Mucosa of descending colon (tissue), 3 donors: ENCODE results near the gene ERC2. TPM values are rescaled to one million over a fixed set of nuclear protein-coding genes. Genes with fewer than 3 reads are reported as not detected.
A peak's percentile ranks its signal among the peaks of the same experiment; 100 is the strongest.

Source experiments
- ATAC-seq: fragments of 200-7000 bp; cut with Tn5 transposase; one replicate; pipeline ENCODE4 v1.9.1; 2020; ENCODE audit warnings: mild to moderate bottlenecking, moderate library complexity
- DNase-seq, 3 donors: peaks; one replicate each; pipeline ENCODE4 v3.0.0-alpha.2; 2020
- H3K36me3 ChIP-seq: fragments of 200-600 bp; one replicate; pipeline ENCODE4 v1.8.0; 2021; ENCODE audit warnings: low read depth, mild to moderate bottlenecking
- H3K4me1 ChIP-seq: fragments of 200-600 bp; one replicate; pipeline ENCODE4 v1.8.0; 2021; ENCODE audit warnings: low read depth, mild to moderate bottlenecking
- H3K4me3 ChIP-seq: fragments of 200-600 bp; one replicate; pipeline ENCODE4 v1.8.0; 2021; ENCODE audit warnings: mild to moderate bottlenecking
- H3K9me3 ChIP-seq: fragments of 200-600 bp; one replicate; pipeline ENCODE4 v1.8.0; 2021; ENCODE audit warnings: mild to moderate bottlenecking
- intact Hi-C, 2 donors: fragments of 100-400 bp; cut with DNase I in 1 of 2; cut with micrococcal nuclease in 1 of 2; formaldehyde crosslinking; loops; one replicate each; pipeline versions ENCODE4 v1.11.0 to v1.11.1; 2022; cut with DNase I, micrococcal nuclease
- total RNA-seq, 3 donors: library from RNA; stranded (reverse); fragmentation: NEBNext Ultra II Directional in 2 of 3; extraction: Animal tissue kit (Norgen Biotek cat#: 25700) in 2 of 3; gene quantifications; one replicate each; pipeline versions ENCODE4 v1.2.1 to v1.2.4, GENCODE V29; 2021 to 2023
- TF ChIP-seq, protein P1 (sequence below): fragments of 200-600 bp; IDR thresholded peaks from one replicate; pipeline ENCODE4 v1.8.0; 2022; ENCODE audit warnings: antibody characterized with exemption, mild to moderate bottlenecking
- donor health status: DM: no; HTN: no; CAD: no; lungs with moderate emphysema.
- donor health status: DM: no; HTN: no; CAD: no.
- donor health status: DM: no; HTN: yes; CAD: no.

The ERC2 gene
- total RNA-seq, 3 donors from 2014 or later = 0.06 to 1.8 (median 0.43) TPM

DNA sequence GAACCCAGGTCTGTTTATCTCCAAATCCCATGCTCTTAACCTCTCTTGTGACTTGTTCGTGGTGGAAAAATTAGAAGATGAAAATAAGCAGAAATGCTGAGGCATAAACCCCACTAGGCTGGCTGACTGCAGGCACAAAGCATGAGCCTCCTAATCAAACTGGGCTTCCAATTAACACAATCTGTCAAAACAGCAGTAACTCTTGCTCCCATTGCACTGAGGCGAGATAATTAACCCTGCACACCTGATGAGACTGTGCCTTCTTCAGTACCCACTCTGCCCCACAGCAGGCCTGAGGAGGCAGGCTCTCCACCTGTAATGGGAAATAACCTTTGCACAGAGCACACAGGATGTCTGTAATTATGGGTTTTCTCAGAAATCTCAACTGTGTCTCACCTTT is 696.8 kb downstream of the ERC2 start:
- H3K9me3 ChIP-seq = no peaks in the 10 kb centered on the region
- H3K4me1 ChIP-seq = no peaks in the 10 kb centered on the region
- TF ChIP-seq, protein P1, sequence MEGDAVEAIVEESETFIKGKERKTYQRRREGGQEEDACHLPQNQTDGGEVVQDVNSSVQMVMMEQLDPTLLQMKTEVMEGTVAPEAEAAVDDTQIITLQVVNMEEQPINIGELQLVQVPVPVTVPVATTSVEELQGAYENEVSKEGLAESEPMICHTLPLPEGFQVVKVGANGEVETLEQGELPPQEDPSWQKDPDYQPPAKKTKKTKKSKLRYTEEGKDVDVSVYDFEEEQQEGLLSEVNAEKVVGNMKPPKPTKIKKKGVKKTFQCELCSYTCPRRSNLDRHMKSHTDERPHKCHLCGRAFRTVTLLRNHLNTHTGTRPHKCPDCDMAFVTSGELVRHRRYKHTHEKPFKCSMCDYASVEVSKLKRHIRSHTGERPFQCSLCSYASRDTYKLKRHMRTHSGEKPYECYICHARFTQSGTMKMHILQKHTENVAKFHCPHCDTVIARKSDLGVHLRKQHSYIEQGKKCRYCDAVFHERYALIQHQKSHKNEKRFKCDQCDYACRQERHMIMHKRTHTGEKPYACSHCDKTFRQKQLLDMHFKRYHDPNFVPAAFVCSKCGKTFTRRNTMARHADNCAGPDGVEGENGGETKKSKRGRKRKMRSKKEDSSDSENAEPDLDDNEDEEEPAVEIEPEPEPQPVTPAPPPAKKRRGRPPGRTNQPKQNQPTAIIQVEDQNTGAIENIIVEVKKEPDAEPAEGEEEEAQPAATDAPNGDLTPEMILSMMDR = no peak
- no peaks in the 10 kb centered on the region for H3K36me3 ChIP-seq
- no peak for DNase-seq
- intact Hi-C loops = no loop called here
- ATAC-seq = no peak
- no peak overlapping the region for H3K4me3 ChIP-seq

DNA sequence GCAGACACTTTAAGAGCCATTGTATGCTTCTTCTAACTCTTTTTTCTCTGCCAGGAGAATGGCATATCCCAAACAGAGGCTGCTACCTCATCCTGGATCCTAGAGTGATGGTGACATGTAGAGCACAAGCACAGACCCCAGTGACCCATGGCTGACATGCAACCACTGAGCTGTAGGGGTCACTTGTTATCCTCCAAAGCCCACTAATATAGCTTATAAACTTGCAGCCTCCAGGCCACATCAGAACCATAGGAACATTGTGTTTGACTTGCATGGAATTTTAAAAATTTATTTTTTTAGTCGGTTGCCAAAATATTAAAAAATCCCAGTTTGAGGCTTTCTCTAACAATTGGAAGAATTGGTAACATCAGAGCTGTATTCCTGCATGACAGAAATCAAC is 698.2 kb downstream of the ERC2 start:
- ATAC-seq = no peak
- H3K36me3 ChIP-seq = no peaks in the 10 kb centered on the region
- no peaks in the 10 kb centered on the region for H3K4me1 ChIP-seq
- TF ChIP-seq, protein P1 = no peak
- no peaks in the 10 kb centered on the region for H3K9me3 ChIP-seq
- DNase-seq = no peak
- H3K4me3 ChIP-seq = no peak overlapping the region
- intact Hi-C loops = no loop called here

DNA sequence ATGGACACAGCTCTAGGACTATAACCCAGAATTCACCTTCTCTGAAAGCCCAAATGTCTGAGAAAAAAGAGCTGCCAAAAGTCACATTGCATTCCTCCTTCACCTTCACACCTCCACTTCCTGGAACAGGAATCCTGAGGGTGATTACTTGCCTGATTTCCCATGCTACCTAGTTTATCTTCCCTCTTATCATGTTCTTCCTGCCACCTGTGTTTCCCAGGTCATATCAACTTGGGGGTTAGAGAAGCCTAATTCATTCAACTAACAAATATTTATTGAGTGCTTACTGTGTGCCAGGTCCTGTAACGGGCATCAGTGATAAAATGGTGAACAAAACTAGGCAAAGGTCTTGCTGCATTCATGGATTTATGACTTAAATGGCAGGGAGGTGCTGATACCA is 701.5 kb downstream of the ERC2 start:
- peak; percentile 58 for ATAC-seq
- TF ChIP-seq, protein P1 = no peak
- intact Hi-C loops = no loop called here
- no peak for DNase-seq
- Histone ChIP-seq H3K4me1 (no peaks in the 10 kb centered on the region), H3K4me3 (no peak overlapping the region), H3K36me3 (no peaks in the 10 kb centered on the region), H3K9me3 (no peaks in the 10 kb centered on the region)

DNA sequence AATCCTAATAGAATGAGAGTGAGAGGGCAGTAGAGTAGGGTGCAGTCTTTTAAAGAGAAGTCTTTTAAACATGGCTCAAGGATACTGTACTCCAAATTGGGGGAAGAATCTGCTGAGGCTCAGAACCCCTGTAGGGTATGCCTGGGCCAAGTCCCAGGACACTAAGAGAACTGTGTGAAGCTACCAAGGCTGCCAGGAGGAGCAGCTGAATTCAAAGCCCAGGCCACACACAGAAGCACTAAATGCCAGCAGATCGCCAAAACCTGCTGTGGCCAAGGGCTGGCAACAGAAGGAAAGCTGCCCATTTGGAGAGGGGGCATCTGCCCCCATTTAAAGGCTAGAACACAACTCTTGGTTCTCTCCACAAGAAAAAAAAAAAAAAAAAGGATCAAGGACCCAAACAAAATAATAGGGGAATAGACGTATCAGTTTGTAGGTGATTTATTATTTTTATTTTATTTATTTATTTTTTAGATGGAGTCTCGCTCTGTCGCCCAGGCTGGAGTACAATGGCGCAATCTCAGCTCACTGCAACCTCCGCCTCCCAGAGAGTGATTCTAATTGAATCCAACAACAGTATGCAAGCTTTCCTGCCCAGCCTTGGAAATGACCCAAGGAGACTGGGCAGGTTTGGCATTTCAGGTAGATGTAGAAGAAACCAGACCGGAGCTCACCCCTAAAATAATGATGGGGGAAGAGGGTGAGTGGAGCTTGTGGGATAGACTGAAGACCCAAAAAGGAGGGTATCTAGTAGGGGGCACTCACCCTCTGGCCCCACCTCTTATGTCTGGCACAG is 702.2 kb downstream of the ERC2 start:
- Histone ChIP-seq H3K36me3 (no peaks in the 10 kb centered on the region), H3K9me3 (no peaks in the 10 kb centered on the region), H3K4me3 (no peak overlapping the region), H3K4me1 (no peaks in the 10 kb centered on the region)
- TF ChIP-seq, protein P1 = no peak
- ATAC-seq (no peak), DNase-seq (no peak)
- intact Hi-C loops = no loop called here

DNA sequence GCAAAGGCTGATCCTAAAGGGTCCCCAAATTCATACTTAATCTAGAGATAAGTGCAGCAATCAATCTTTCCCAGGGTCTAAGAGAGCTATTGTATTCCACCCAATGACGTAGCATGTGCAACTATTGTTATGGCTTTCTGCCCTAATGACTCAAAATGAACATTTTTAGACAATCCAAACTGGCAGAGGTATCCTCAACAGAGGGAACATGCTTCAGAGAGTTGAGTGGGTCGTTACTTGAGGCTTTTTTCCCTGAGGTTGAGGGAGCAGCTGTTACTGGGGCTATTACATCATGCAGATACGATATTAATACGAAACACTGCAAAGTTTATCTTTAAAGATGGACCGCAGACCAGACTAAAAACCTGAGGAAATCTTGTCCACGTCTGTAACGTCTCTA is 702.9 kb downstream of the ERC2 start:
- intact Hi-C loops = no loop called here
- H3K36me3 ChIP-seq = no peaks in the 10 kb centered on the region
- no peaks in the 10 kb centered on the region for H3K4me1 ChIP-seq
- H3K9me3 ChIP-seq = no peaks in the 10 kb centered on the region
- TF ChIP-seq, protein P1 = no peak
- DNase-seq (no peak), ATAC-seq (no peak)
- H3K4me3 ChIP-seq = no peak overlapping the region
